Uterus (tissue), 4 donors: ENCODE results near the gene SP2. TPM values are rescaled to one million over a fixed set of nuclear protein-coding genes. Genes with fewer than 3 reads are reported as not detected.

Experiments used
- DNase-seq, 2 donors: peaks; one replicate each; pipeline ENCODE4 v3.0.0-alpha.2; 2019 to 2020
- H3K27ac ChIP-seq, 2 donors: fragments of 200-600 bp; sonication (generic); 1 replicate in 1 of 2; 2 replicates in 1 of 2; pipeline ENCODE4 v1.5.1; 2016 to 2018
- H3K27me3 ChIP-seq, 2 donors: fragments of 200-600 bp; sonication (generic); one replicate each; pipeline ENCODE4 v1.5.1; 2018 to 2019; ENCODE audit warnings: control low read depth in 1 of 2
- H3K36me3 ChIP-seq, 2 donors: fragments of 200-600 bp; sonication (generic); one replicate each; pipeline ENCODE4 v1.5.1; 2019; ENCODE audit warnings: control low read depth in 1 of 2
- H3K4me1 ChIP-seq, 2 donors: fragments of 200-600 bp; sonication (generic); one replicate each; pipeline ENCODE4 v1.5.1; 2018 to 2019; ENCODE audit warnings: control low read depth in 1 of 2
- H3K4me3 ChIP-seq, 2 donors: fragments of 200-600 bp; sonication (generic); 1 replicate in 1 of 2; 2 replicates in 1 of 2; pipeline ENCODE4 v1.5.1; 2018 to 2019; ENCODE audit warnings: mild to moderate bottlenecking in 1 of 2
- H3K9me3 ChIP-seq, 2 donors: fragments of 200-600 bp; sonication (generic); one replicate each; pipeline ENCODE4 v1.5.1; 2019; ENCODE audit warnings: control low read depth in 1 of 2
- CTCF ChIP-seq, 4 experiments: fragments of 200-600 bp in 2 of 4; fragments of 450-650 bp in 2 of 4; sonication (generic) in 2 of 4; IDR thresholded peaks; one replicate each; pipeline ENCODE4 v1.5.1; 2016 to 2019; ENCODE audit warnings: antibody characterized with exemption in 4 of 4, mild to moderate bottlenecking in 2 of 4, moderate library complexity in 1 of 4
- POLR2A ChIP-seq, 2 donors: fragments of 450-650 bp; IDR thresholded peaks; one replicate each; pipeline ENCODE4 v1.6.1; 2016; ENCODE audit warnings: antibody characterized with exemption in 2 of 2, mild to moderate bottlenecking in 1 of 2, moderate library complexity in 1 of 2
- intact Hi-C: fragments of 100-400 bp; cut with DNase I; formaldehyde crosslinking; loops from one replicate; pipeline ENCODE4 v1.15.1; 2023; ENCODE audit warnings: low total_unique reads
- total RNA-seq, 4 donors: library from RNA; depleted of rRNA in 3 of 4; stranded (reverse); fragments of >200 nt in 3 of 4; gene quantifications; one replicate each; pipeline versions ENCODE4 v1.1.0 to v1.2.4, GENCODE V29; 2014 to 2023
- donor health status: DM: yes; HTN: yes; CAD: no.

The SP2 gene
- total RNA-seq, 4 donors from 2014 or later = 0.88 to 18.7 (median 1.3) TPM

- H3K27ac ChIP-seq = peak within 1 kb of the TSS; percentile 58 to 91
- no peaks in the 10 kb centered on the region for H3K36me3 ChIP-seq
- peak within 1 kb of the TSS; percentile 91 to 99 for H3K4me3 ChIP-seq
- DNase-seq = peak; percentile 99 to 100
- intact Hi-C loops = no loop called here
- H3K4me1 ChIP-seq = no peaks in the 10 kb centered on the region
- no peaks in the 10 kb centered on the region for H3K27me3 ChIP-seq
- H3K9me3 ChIP-seq = no peaks in the 10 kb centered on the region
- TF ChIP-seq POLR2A (IDR thresholded peaks at IDR 0.05) (peak; percentile 78 to 79), CTCF (IDR thresholded peaks at IDR 0.05) (peak; percentile 93 to 100 (median 96))
Measured at GRCh38 chr17:47970725-47971499, 74.9 kb downstream of the SP2 start, which contains the start of gene CDK5RAP3. Gene CDK5RAP3, plus strand, starts transcription at chr17:47971113. Its CDS starts 34 bp downstream, at chr17:47971147.

GRCh38 chr17:47973541-47973940 is 77.5 kb downstream of the SP2 start:
- TF ChIP-seq POLR2A (IDR thresholded peaks at IDR 0.05) (no peak), CTCF (IDR thresholded peaks at IDR 0.05) (no peak)
- DNase-seq = no peak
- intact Hi-C loops = no loop called here

GRCh38 chr17:47975189-47975822 is 79.3 kb downstream of the SP2 start:
- Histone ChIP-seq H3K27me3 (no peaks in the 10 kb centered on the region), H3K36me3 (no peaks in the 10 kb centered on the region), H3K27ac (no peak overlapping the region), H3K4me3 (no peak overlapping the region), H3K4me1 (no peaks in the 10 kb centered on the region), H3K9me3 (no peaks in the 10 kb centered on the region)
- intact Hi-C loops = no loop called here
- TF ChIP-seq CTCF (IDR thresholded peaks at IDR 0.05) (no peak), POLR2A (IDR thresholded peaks at IDR 0.05) (no peak)
- DNase-seq = no peak

More at GRCh38 chr17:47973541-47973940, 77.5 kb downstream of the SP2 start:
- no peaks in the 10 kb centered on the region for H3K36me3 ChIP-seq
- H3K4me1 ChIP-seq = no peaks in the 10 kb centered on the region
- no peaks in the 10 kb centered on the region for H3K9me3 ChIP-seq
- no peak overlapping the region for H3K27ac ChIP-seq
- H3K4me3 ChIP-seq = no peak overlapping the region
- no peaks in the 10 kb centered on the region for H3K27me3 ChIP-seq

- DNase-seq = no peak
- H3K4me3 ChIP-seq = no peak overlapping the region
- no peaks in the 10 kb centered on the region for H3K4me1 ChIP-seq
- H3K27ac ChIP-seq = no peak overlapping the region
- TF ChIP-seq POLR2A (IDR thresholded peaks at IDR 0.05) (no peak), CTCF (IDR thresholded peaks at IDR 0.05) (no peak)
- no peaks in the 10 kb centered on the region for H3K36me3 ChIP-seq
- no peaks in the 10 kb centered on the region for H3K9me3 ChIP-seq
- intact Hi-C loops = no loop called here
- H3K27me3 ChIP-seq = no peaks in the 10 kb centered on the region
Measured at GRCh38 chr17:47975823-47976205, 79.8 kb downstream of the SP2 start.

GRCh38 chr17:47978324-47978723 is 82.3 kb downstream of the SP2 start:
- TF ChIP-seq CTCF (IDR thresholded peaks at IDR 0.05) (peak; percentile 43 to 62 (median 48)), POLR2A (IDR thresholded peaks at IDR 0.05) (no peak)
- no peaks in the 10 kb centered on the region for H3K36me3 ChIP-seq
- H3K4me3 ChIP-seq = no peak overlapping the region
- H3K4me1 ChIP-seq = no peaks in the 10 kb centered on the region
- H3K27ac ChIP-seq = no peak overlapping the region
- intact Hi-C loops = no loop called here
- H3K27me3 ChIP-seq = no peaks in the 10 kb centered on the region
- H3K9me3 ChIP-seq = no peaks in the 10 kb centered on the region
- peak; percentile 36 to 45 for DNase-seq
